HepG2 (cell line): ENCODE results near the gene PDK3. TPM values are rescaled to one million over a fixed set of nuclear protein-coding genes. Genes with fewer than 3 reads are reported as not detected.
A peak's percentile ranks its signal among the peaks of the same experiment; 100 is the strongest.

Experiments used
- ATAC-seq: fragments of 200-7000 bp; cut with Tn5 transposase; 3 replicates; pipeline ENCODE4 v1.9.1; 2020; ENCODE audit warnings: mild to moderate bottlenecking, moderate library complexity
- BruUV-seq: library from RNA; stranded (reverse); fragments of 400-500 nt; replicated peaks from 2 replicates; lab custom pipeline; 2021; lab: Mats Ljungman, UMichigan
- CTCF ChIA-PET: fragments of 300-600 bp; formaldehyde crosslinking; extraction: SDS; loops from one replicate; lab custom pipeline; 2021; ENCODE audit warnings: low total read pairs, inconsistent platforms, low intra/inter-chr PET ratio; lab: Yijun Ruan, JAX
- POLR2A ChIA-PET: fragments of 350-600 bp; sonication (Branson Sonifier 250); formaldehyde crosslinking; loops from one replicate; lab custom pipeline; 2020; ENCODE audit warnings: antibody characterized with exemption, inconsistent platforms; lab: Yijun Ruan, JAX
- DNase-seq: peaks from one replicate; pipeline ENCODE4 v3.0.0-alpha.2; 2015; ENCODE audit warnings: low spot score
- FAIRE-seq: peaks from 3 replicates; lab custom pipeline; 2011; peaks lifted over from hg19 to GRCh38; lab: Jason Lieb, UNC
- H2AFZ ChIP-seq: one replicate; pipeline ENCODE4 v1.6.1; 2011; ENCODE audit warnings: low read length, inconsistent platforms
- H3K27ac ChIP-seq: fragments of 300-600 bp; 3 replicates; pipeline ENCODE4 v1.8.0; 2011; ENCODE audit warnings: mixed run types, mild to moderate bottlenecking, mixed read lengths, low read length, inconsistent platforms; ENCODE audit not compliant: insufficient read depth; ENCODE audit errors: extremely low read length
- H3K27me3 ChIP-seq, 2 experiments: fragments of 200-600 bp in 1 of 2; 2 replicates in 1 of 2; 3 replicates in 1 of 2; pipeline versions ENCODE4 v1.6.0 to v1.8.0; 2011; ENCODE audit warnings: low read length in 2 of 2, mild to moderate bottlenecking in 2 of 2, moderate library complexity in 2 of 2, inconsistent platforms in 1 of 2; ENCODE audit not compliant: insufficient read depth in 2 of 2, control insufficient read depth in 1 of 2
- H3K36me3 ChIP-seq, 2 experiments: fragments of 200-600 bp in 1 of 2; replicated peaks in 1 of 2; 2 replicates in 1 of 2; 3 replicates in 1 of 2; pipeline versions ENCODE4 v1.5.1 to v1.8.0; 2011; ENCODE audit warnings: low read length in 2 of 2, inconsistent platforms in 1 of 2; ENCODE audit not compliant: insufficient read depth in 2 of 2, control insufficient read depth in 1 of 2
- H3K4me1 ChIP-seq: 2 replicates; pipeline ENCODE4 v1.5.1; 2012; ENCODE audit warnings: low read length, inconsistent platforms; ENCODE audit not compliant: insufficient read depth
- H3K4me2 ChIP-seq: 2 replicates; pipeline ENCODE4 v1.6.0; 2011; ENCODE audit warnings: low read depth, low read length, inconsistent platforms
- H3K4me3 ChIP-seq, 3 experiments: fragments of 200-600 bp in 1 of 3; sonication (generic), shearing (Covaris generic) in 1 of 3; replicated peaks in 1 of 3; 2 replicates each; pipeline ENCODE4 v1.5.1; 2011 to 2016; ENCODE audit warnings: low read length in 3 of 3, inconsistent platforms in 2 of 3, low read depth in 2 of 3, mild to moderate bottlenecking in 2 of 3, control low read depth in 1 of 3, mixed read lengths in 1 of 3; ENCODE audit not compliant: insufficient read depth in 1 of 3
- H3K79me2 ChIP-seq: one replicate; pipeline ENCODE4 v1.6.1; 2011; ENCODE audit warnings: low read length, inconsistent platforms; ENCODE audit not compliant: insufficient read depth
- H3K9ac ChIP-seq: 2 replicates; pipeline ENCODE4 v1.6.0; 2011; ENCODE audit warnings: mild to moderate bottlenecking, low read depth, low read length, inconsistent platforms; ENCODE audit not compliant: insufficient read depth
- H3K9me3 ChIP-seq: 2 replicates; pipeline ENCODE4 v1.5.1; 2012; ENCODE audit warnings: mild to moderate bottlenecking, low read length
- H4K20me1 ChIP-seq: 2 replicates; pipeline ENCODE4 v1.6.0; 2011; ENCODE audit warnings: inconsistent platforms, mild to moderate bottlenecking, low read length, moderate library complexity; ENCODE audit not compliant: insufficient read depth
- ATM ChIP-seq: fragments of 450-650 bp; IDR thresholded peaks from 2 replicates; pipeline ENCODE4 v1.7.1; 2017; ENCODE audit warnings: mild to moderate bottlenecking, borderline replicate concordance
- CREB1 ChIP-seq, 2 experiments: fragments of 450-650 bp in 1 of 2; IDR thresholded peaks; 2 replicates each; pipeline ENCODE4 v1.6.1; 2016 to 2017; ENCODE audit warnings: control low read depth in 1 of 2, mild to moderate bottlenecking in 1 of 2, missing compliant biosample characterization in 1 of 2, missing genetic modification characterization in 1 of 2
- FOXO1 ChIP-seq: sonication (generic); formaldehyde crosslinking; IDR thresholded peaks from 2 replicates; pipeline ENCODE4 v1.4.0; 2020; ENCODE audit warnings: missing genetic modification reagents
- GATAD1 ChIP-seq: IDR thresholded peaks from 2 replicates; pipeline ENCODE4 v1.6.1; 2016; ENCODE audit warnings: missing genetic modification reagents, missing compliant biosample characterization
- HCFC1 ChIP-seq: fragments of 150-350 bp; IDR thresholded peaks from 2 replicates; pipeline ENCODE4 v1.6.1; 2014; ENCODE audit warnings: low read depth, low read length
- NFATC3 ChIP-seq: sonication (generic); formaldehyde crosslinking; IDR thresholded peaks from 2 replicates; pipeline ENCODE4 v1.5.1; 2020; ENCODE audit warnings: mild to moderate bottlenecking, missing genetic modification reagents
- NFYB ChIP-seq: sonication (generic); formaldehyde crosslinking; IDR thresholded peaks from 2 replicates; pipeline ENCODE4 v1.4.0; 2020; ENCODE audit warnings: missing genetic modification reagents
- NFYC ChIP-seq: IDR thresholded peaks from 2 replicates; pipeline ENCODE4 v1.6.1; 2016; ENCODE audit warnings: missing genetic modification reagents, missing compliant biosample characterization
- SAP130 ChIP-seq: IDR thresholded peaks from 2 replicates; pipeline ENCODE4 v1.6.1; 2016; ENCODE audit warnings: low read depth
- SRSF1 ChIP-seq: fragments of 200-400 bp; formaldehyde crosslinking; optimal IDR thresholded peaks from 2 replicates; pipeline ENCODE3; 2017; ENCODE audit warnings: mild to moderate bottlenecking, low read depth, low read length, moderate library complexity
- THAP11 ChIP-seq: IDR thresholded peaks from 2 replicates; pipeline ENCODE4 v1.6.1; 2016; ENCODE audit warnings: missing biosample characterization, missing genetic modification reagents
- ZBTB3 ChIP-seq: sonication (generic); formaldehyde crosslinking; IDR thresholded peaks from 2 replicates; pipeline ENCODE4 v1.4.0; 2020; ENCODE audit warnings: low read depth, mild to moderate bottlenecking, moderate library complexity, missing genetic modification reagents, borderline replicate concordance
- ZNF143 ChIP-seq: sonication (generic); formaldehyde crosslinking; IDR thresholded peaks from 2 replicates; pipeline ENCODE4 v1.4.0; 2020; ENCODE audit warnings: missing genetic modification reagents
- ZNF44 ChIP-seq: sonication (generic); formaldehyde crosslinking; IDR thresholded peaks from 2 replicates; pipeline ENCODE4 v1.5.1; 2020; ENCODE audit warnings: mild to moderate bottlenecking, missing genetic modification reagents
- ZNF598 ChIP-seq: sonication (generic); formaldehyde crosslinking; IDR thresholded peaks from 2 replicates; pipeline ENCODE4 v1.5.1; 2020; ENCODE audit warnings: mild to moderate bottlenecking, missing genetic modification reagents, borderline replicate concordance
- ZNF670 ChIP-seq: sonication (generic); formaldehyde crosslinking; IDR thresholded peaks from 2 replicates; pipeline ENCODE4 v1.8.0; 2022; ENCODE audit warnings: mild to moderate bottlenecking, missing genetic modification reagents, borderline replicate concordance
- WGBS: methylation state at CpG from one replicate; pipeline ENCODE4 v1.1.6; 2017; ENCODE audit warnings: low lambda C conversion rate; 5-methylcytosine and 5-hydroxymethylcytosine counted together
- in situ Hi-C: cut with HindIII; loops from 2 replicates; pipeline ENCODE4 v1.10.0; 2017; ENCODE audit warnings: low pct_unique_long_range_greater_than_20kb; ENCODE audit not compliant: extremely low pct_ligation_motif_present
- intact Hi-C: fragments of 100-400 bp; cut with micrococcal nuclease; formaldehyde crosslinking; loops from one replicate; pipeline ENCODE4 v1.10.0; 2022; ENCODE audit not compliant: unreplicated experiment
- polyA plus RNA-seq, 8 experiments: library from polyadenylated mRNA; depleted of rRNA in 3 of 8; stranded (reverse) in 7 of 8; unstranded in 1 of 8; fragments of >200 nt; fragmentation: Illumina TruSeq in 4 of 8; extraction: Trizol in 4 of 8; gene quantifications; 2 replicates each; pipeline versions ENCODE4 v1.2.1 to v1.2.3, GENCODE V29; 2011 to 2016; ENCODE audit warnings: low read depth in 4 of 8, missing spikeins in 1 of 8, mixed read lengths in 1 of 8; ENCODE audit not compliant: insufficient read depth in 1 of 8
- total RNA-seq, 5 experiments: library from RNA; depleted of rRNA; stranded (reverse); fragments of >200 nt; fragmentation: Illumina TruSeq; extraction: Trizol; gene quantifications; 2 replicates each; pipeline ENCODE4 v1.2.3, GENCODE V29; 2016; ENCODE audit warnings: low read depth in 1 of 5
- TF ChIP-seq, protein P1 (sequence below): fragments of 450-650 bp; IDR thresholded peaks from 2 replicates; pipeline ENCODE4 v1.6.1; 2016
- TF ChIP-seq, protein P2 (sequence below): sonication (generic); formaldehyde crosslinking; IDR thresholded peaks from 2 replicates; pipeline ENCODE4 v1.5.1; 2020; ENCODE audit warnings: mild to moderate bottlenecking, missing genetic modification reagents, borderline replicate concordance
- TF ChIP-seq, protein P3 (sequence below): sonication (generic); formaldehyde crosslinking; IDR thresholded peaks from 2 replicates; pipeline ENCODE4 v1.4.0; 2020; ENCODE audit warnings: missing genetic modification reagents, mild to moderate bottlenecking, borderline replicate concordance
- TF ChIP-seq, protein P4 (sequence below): IDR thresholded peaks from 2 replicates; pipeline ENCODE4 v1.6.1; 2016; ENCODE audit warnings: missing genetic modification reagents, missing compliant biosample characterization

PDK3 gene
- total and polyA plus RNA-seq, 2 of the 13 experiments (the other 11 are each of a cell fraction or from before 2014, with no cell fraction given) = 9.1 to 10.5 TPM

DNA sequence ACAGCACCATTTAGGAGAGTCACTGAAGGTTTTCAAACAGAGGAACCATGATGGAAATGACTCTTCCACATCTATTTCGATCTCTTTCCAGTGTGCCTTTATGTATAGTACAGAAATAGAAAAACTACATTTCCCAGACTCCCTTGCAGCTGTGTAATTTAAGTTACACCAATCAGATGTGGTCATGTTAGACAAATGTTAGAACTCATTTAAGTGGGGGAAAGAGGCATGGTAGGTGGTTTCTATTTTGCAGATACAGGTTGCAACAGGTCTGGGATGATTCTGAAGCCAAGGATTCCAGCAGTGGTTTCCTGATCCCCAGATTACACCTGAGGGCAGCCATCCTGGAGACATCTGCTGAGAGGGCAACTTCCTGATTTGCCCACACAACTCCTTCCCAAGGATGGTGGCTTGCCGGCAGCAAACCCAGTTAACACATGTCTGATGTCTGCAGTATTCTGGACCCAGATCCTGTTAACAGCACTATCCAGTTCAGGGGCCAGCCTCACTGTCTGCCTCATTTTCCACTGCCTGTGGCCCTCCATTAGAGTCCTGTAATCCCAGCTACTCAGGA lies 38.7 kb upstream of the PDK3 start:
- BruUV-seq = no TSS peak
- no peaks in the 10 kb centered on the region for H3K9me3 ChIP-seq
- ChIA-PET CTCF (no interaction called here), POLR2A (no interaction called here)
- ATAC-seq = peak; percentile 87
- H4K20me1 ChIP-seq = no peaks in the 10 kb centered on the region
- H3K79me2 ChIP-seq = no peaks in the 10 kb centered on the region
- H3K4me2 ChIP-seq = peak overlapping the region; percentile 89
- intact Hi-C loops (loop anchor here (2.0 kb wide), 2 partner anchors 38 to 72 kb away; partner anchors contain the start of gene PDK3), in situ Hi-C loops (no loop called here)
- peaks cover 19% of the 10 kb centered on the region for H3K4me1 ChIP-seq
- DNase-seq = peak; percentile 29
- H3K9ac ChIP-seq = peak overlapping the region; percentile 52
- H3K36me3 ChIP-seq = no peaks in the 10 kb centered on the region
- no peaks in the 10 kb centered on the region for H3K27me3 ChIP-seq
- peak; percentile 74 for FAIRE-seq
- no peak overlapping the region for H3K27ac ChIP-seq
- H2AFZ ChIP-seq = peak overlapping the region; percentile 86
- WGBS = 0% methylated on average over 1 of the region's 2 CpGs
- peak overlapping the region; percentile 57 to 70 (median 61) for H3K4me3 ChIP-seq
- TF ChIP-seq SRSF1 (no peak), ATM (no peak), ZBTB3 (CRISPR knock-in tag) (no peak), THAP11 (CRISPR knock-in tag) (peak; percentile 98), NFATC3 (no peak), FOXO1 (CRISPR knock-in tag) (no peak), ZNF670 (CRISPR knock-in tag) (no peak), CREB1 (IDR thresholded peaks at IDR 0.05) (no peak), CREB1 (CRISPR knock-in tag; IDR thresholded peaks at IDR 0.05) (peak; percentile 78), ZNF143 (CRISPR knock-in tag) (peak; percentile 83), NFYB (CRISPR knock-in tag) (peak; percentile 75), SAP130 (CRISPR knock-in tag) (peak; percentile 33; the same call in 1 of the 2 replicates), GATAD1 (0 out of 2 replicates have a peak, but pooled peaks have one; percentile 11), HCFC1 (peak; percentile 73), NFYC (peak; percentile 87), ZNF44 (CRISPR knock-in tag) (no peak), ZNF598 (CRISPR knock-in tag) (no peak)
- TF ChIP-seq, protein P1, sequence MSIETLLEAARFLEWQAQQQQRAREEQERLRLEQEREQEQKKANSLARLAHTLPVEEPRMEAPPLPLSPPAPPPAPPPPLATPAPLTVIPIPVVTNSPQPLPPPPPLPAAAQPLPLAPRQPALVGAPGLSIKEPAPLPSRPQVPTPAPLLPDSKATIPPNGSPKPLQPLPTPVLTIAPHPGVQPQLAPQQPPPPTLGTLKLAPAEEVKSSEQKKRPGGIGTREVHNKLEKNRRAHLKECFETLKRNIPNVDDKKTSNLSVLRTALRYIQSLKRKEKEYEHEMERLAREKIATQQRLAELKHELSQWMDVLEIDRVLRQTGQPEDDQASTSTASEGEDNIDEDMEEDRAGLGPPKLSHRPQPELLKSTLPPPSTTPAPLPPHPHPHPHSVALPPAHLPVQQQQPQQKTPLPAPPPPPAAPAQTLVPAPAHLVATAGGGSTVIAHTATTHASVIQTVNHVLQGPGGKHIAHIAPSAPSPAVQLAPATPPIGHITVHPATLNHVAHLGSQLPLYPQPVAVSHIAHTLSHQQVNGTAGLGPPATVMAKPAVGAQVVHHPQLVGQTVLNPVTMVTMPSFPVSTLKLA = no peak
- TF ChIP-seq, protein P2, sequence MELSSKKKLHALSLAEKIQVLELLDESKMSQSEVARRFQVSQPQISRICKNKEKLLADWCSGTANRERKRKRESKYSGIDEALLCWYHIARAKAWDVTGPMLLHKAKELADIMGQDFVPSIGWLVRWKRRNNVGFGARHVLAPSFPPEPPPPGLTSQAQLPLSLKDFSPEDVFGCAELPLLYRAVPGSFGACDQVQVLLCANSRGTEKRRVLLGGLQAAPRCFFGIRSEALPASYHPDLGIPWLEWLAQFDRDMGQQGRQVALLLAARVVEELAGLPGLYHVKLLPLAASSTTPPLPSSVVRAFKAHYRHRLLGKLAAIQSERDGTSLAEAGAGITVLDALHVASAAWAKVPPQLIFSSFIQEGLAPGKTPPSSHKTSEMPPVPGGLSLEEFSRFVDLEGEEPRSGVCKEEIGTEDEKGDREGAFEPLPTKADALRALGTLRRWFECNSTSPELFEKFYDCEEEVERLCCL (CRISPR knock-in tag) = no peak
- TF ChIP-seq, protein P3, sequence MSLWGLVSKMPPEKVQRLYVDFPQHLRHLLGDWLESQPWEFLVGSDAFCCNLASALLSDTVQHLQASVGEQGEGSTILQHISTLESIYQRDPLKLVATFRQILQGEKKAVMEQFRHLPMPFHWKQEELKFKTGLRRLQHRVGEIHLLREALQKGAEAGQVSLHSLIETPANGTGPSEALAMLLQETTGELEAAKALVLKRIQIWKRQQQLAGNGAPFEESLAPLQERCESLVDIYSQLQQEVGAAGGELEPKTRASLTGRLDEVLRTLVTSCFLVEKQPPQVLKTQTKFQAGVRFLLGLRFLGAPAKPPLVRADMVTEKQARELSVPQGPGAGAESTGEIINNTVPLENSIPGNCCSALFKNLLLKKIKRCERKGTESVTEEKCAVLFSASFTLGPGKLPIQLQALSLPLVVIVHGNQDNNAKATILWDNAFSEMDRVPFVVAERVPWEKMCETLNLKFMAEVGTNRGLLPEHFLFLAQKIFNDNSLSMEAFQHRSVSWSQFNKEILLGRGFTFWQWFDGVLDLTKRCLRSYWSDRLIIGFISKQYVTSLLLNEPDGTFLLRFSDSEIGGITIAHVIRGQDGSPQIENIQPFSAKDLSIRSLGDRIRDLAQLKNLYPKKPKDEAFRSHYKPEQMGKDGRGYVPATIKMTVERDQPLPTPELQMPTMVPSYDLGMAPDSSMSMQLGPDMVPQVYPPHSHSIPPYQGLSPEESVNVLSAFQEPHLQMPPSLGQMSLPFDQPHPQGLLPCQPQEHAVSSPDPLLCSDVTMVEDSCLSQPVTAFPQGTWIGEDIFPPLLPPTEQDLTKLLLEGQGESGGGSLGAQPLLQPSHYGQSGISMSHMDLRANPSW (CRISPR knock-in tag) = no peak
- TF ChIP-seq, protein P4, sequence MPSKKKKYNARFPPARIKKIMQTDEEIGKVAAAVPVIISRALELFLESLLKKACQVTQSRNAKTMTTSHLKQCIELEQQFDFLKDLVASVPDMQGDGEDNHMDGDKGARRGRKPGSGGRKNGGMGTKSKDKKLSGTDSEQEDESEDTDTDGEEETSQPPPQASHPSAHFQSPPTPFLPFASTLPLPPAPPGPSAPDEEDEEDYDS = peak; percentile 42; the same call in 1 of the 2 replicates
